ENCODE results near the gene PELO. TPM values are rescaled to one million over a fixed set of nuclear protein-coding genes. Genes with fewer than 3 reads are reported as not detected.

PELO gene
- total and polyA plus RNA-seq, 9 of the 15 experiments (the other 6 are each of a cell fraction or from before 2014, with no cell fraction given): 5.8 to 14.6 (median 9.6) TPM

GRCh38 chr5:52784737-52785136 lies 3.0 kb upstream of the PELO start:
- POLR2A ChIA-PET: interaction anchor here (0.5 kb wide), 1 partner anchor 108 kb away, joined by 3 read pairs; no protein-coding TSS in a partner anchor
- H3K27ac ChIP-seq (ENCODE audit: extremely low read depth, low read depth, low read length): no peak overlapping the region
- no peak overlapping the region for H2AFZ ChIP-seq (ENCODE audit: low read depth, low read length)
- DNase-seq (ENCODE audit: extremely low read depth in 1 of 4, low spot score in 3 of 4) (no peak), ATAC-seq (no peak), FAIRE-seq (no peak)
- no peaks in the 10 kb centered on the region for H3K36me3 ChIP-seq (ENCODE audit: control insufficient read depth, insufficient read depth, low read length)
- H3K9me3 ChIP-seq (replicated peaks; ENCODE audit: control insufficient read depth, insufficient read depth, low read depth, low read length): no peaks in the 10 kb centered on the region
- no peak overlapping the region for H3K9ac ChIP-seq (ENCODE audit: insufficient read depth in 1 of 2, low read depth in 2 of 2, low read length in 2 of 2)
- peaks cover 0 to 10% of the 10 kb centered on the region in 2 experiments; a peak in 2 of 5 replicates for H3K27me3 ChIP-seq (ENCODE audit: control insufficient read depth in 2 of 2, insufficient read depth in 2 of 2, low read length in 2 of 2)
- H3K4me1 ChIP-seq (replicated peaks in 1 of 2; ENCODE audit: control insufficient read depth in 2 of 2, insufficient read depth in 2 of 2, low read length in 2 of 2): peaks cover 0 to 9% of the 10 kb centered on the region in 2 experiments; a peak in 2 of 5 replicates
- no TSS peak for BruUV-seq (replicated peaks)
- in situ Hi-C loops (cut with MboI): no loop called here
- no peaks in the 10 kb centered on the region for H4K20me1 ChIP-seq (replicated peaks; ENCODE audit: control insufficient read depth, insufficient read depth, low read length)
- no peak overlapping the region for H3K4me3 ChIP-seq
- H3K79me2 ChIP-seq (ENCODE audit: control insufficient read depth, insufficient read depth, low read length): no peaks in the 10 kb centered on the region
- H3K4me2 ChIP-seq (ENCODE audit: insufficient read depth, low read length): no peak overlapping the region
- H3K9me1 ChIP-seq (ENCODE audit: control insufficient read depth, insufficient read depth, low read length): no peaks in the 10 kb centered on the region
- WGBS (ENCODE audit: insufficient coverage, low coverage, missing lambda C conversion rate): under 1% methylated on average over 6 of the region's 6 CpGs
- TF ChIP-seq ZNF318 (IDR thresholded peaks at IDR 0.05; ENCODE audit: borderline replicate concordance in 1 of 2, low read depth in 1 of 2) (no peak), HDAC6 (IDR thresholded peaks at IDR 0.05; ENCODE audit: low read depth, low read length) (no peak), FIP1L1 (IDR thresholded peaks at IDR 0.05; ENCODE audit: low read depth, low read length, poor library complexity, severe bottlenecking) (no peak), MYNN (IDR thresholded peaks at IDR 0.05) (no peak), MYNN (CRISPR knock-in tag; IDR thresholded peaks at IDR 0.05) (no peak), KLF6 (CRISPR knock-in tag; IDR thresholded peaks at IDR 0.05; ENCODE audit: borderline replicate concordance) (no peak), ZNF277 (CRISPR knock-in tag; IDR thresholded peaks at IDR 0.05; ENCODE audit: borderline replicate concordance) (no peak)
- intact Hi-C loops (cut with micrococcal nuclease): no loop called here
- CTCF ChIA-PET (ENCODE audit: low intra/inter-chr PET ratio): no interaction called here
